Tibial artery (tissue), 4 donors: ENCODE measurements around the gene WWC1.

Experiments used
- DNase-seq, 2 donors: peaks; one replicate each; pipeline ENCODE4 v3.0.0-alpha.2; 2019
- H3K27ac ChIP-seq, 2 donors: fragments of 200-600 bp; sonication (generic) in 1 of 2; 1 replicate in 1 of 2; 2 replicates in 1 of 2; pipeline ENCODE4 v1.5.1; 2018 to 2019; ENCODE audit warnings: mild to moderate bottlenecking in 1 of 2
- H3K27me3 ChIP-seq, 2 donors: fragments of 200-600 bp; sonication (generic) in 1 of 2; one replicate each; pipeline versions ENCODE4 v1.5.1 to v1.6.0; 2016 to 2019
- H3K36me3 ChIP-seq, 3 donors: fragments of 200-600 bp; sonication (generic) in 2 of 3; one replicate each; pipeline ENCODE4 v1.5.1; 2016 to 2019; ENCODE audit warnings: mild to moderate bottlenecking in 2 of 3
- H3K4me1 ChIP-seq, 4 donors: fragments of 200-600 bp; sonication (generic) in 2 of 4; 1 replicate in 3 of 4; 2 replicates in 1 of 4; pipeline ENCODE4 v1.5.1; 2016 to 2019
- H3K4me3 ChIP-seq, 2 donors: fragments of 200-600 bp; sonication (generic) in 1 of 2; 1 replicate in 1 of 2; 2 replicates in 1 of 2; pipeline ENCODE4 v1.5.1; 2018 to 2019; ENCODE audit warnings: mild to moderate bottlenecking in 2 of 2
- H3K9me3 ChIP-seq, 3 donors: fragments of 200-600 bp; sonication (generic) in 1 of 3; one replicate each; pipeline ENCODE4 v1.5.1; 2016 to 2019
- CTCF ChIP-seq, 2 experiments: fragments of 200-600 bp in 1 of 2; fragments of 450-650 bp in 1 of 2; IDR thresholded peaks; one replicate each; pipeline ENCODE4 v1.5.1; 2017 to 2019; ENCODE audit warnings: antibody characterized with exemption in 2 of 2, mild to moderate bottlenecking in 1 of 2, moderate library complexity in 1 of 2
- intact Hi-C: fragments of 100-400 bp; cut with DNase I; formaldehyde crosslinking; loops from one replicate; pipeline ENCODE4 v1.15.0; 2023; ENCODE audit warnings: low total_unique reads

Gene WWC1

DNA sequence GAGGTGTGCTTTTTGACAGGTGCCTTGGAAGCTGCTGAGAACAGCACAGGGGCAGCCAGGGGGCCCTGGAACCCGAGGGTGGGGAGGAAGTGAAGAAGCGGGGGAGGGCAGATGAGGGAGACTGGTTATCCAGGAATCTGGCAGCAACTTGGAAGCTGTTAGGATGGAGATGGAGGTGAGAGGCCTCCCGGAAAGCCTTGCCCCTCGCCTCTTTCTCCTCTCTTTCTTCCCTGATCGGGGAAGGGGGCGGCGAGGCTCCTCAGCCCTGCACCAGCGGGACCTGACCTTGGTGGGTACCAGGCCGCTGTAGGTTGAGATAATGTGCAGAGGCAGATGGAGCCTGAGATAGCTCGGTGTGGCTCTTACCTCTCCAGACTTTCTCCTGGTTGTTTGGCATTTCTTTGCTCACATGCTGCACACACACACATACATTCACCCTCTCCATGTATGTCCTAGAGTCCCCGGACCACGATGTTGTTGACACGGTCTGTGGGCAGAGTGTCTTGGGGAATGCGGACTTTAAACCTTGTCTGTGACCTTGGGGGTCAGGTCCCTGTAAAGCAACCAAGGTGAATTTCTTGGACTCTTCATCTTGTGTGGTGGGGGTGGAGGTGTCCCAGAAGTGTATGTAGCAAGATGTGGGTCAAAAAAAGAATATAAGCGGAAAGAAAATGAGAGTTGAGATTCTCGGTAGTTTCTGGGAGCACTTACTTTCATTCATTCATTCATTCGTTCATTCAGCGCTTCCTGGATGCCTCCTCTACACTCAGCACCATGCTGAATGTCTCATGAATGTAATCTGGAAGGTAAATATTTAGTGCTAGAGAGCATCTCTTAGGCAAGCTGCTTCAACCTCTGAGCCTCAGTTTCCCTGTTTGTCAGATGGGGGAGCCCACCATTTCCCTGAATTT lies 1.6 kb downstream of the WWC1 start:
- no peak for TF ChIP-seq CTCF (IDR thresholded peaks at IDR 0.05)
- Histone ChIP-seq H3K9me3 (no peaks in the 10 kb centered on the region), H3K4me3 (no peak overlapping the region), H3K27ac (no peak overlapping the region), H3K4me1 (peaks cover 0 to 19% (median 12%) of the 10 kb centered on the region in 4 donors), H3K27me3 (peaks cover 0 to 44% of the 10 kb centered on the region in 2 donors), H3K36me3 (no peaks in the 10 kb centered on the region)
- DNase-seq: no peak
- intact Hi-C loops: no loop called here

DNA sequence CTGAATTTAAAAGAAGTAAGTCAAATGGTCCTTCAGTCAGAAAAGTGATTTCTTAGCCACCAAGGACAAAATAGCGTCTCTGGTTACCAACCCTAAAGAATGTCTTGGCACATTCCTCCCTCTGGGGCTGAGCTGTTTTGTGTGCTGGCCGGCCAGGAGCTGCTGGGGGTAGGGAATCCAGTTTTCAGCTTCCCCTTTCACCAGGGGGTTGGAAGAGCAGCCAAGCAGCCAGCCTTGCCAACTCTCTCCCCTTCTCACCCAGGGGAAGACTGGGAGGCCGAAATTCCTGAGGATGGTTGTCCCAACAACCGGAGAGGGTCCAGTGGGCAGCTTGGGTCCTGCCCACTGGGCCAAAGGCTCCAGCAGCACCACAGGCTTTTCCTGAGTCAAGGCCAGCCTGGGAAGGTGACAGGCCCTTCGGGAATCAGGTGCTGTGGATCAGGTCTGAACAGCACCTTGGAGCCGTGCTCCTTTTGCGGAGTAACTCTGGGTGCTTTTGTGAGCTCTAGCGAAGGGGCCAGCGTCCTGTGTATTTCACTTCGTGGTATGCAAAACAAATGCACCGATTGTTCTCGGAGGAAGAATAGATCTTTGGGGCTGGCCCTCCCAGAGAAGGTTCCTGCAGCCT lies 4.2 kb downstream of the WWC1 start:
- no peaks in the 10 kb centered on the region for H3K9me3 ChIP-seq
- H3K4me3 ChIP-seq: no peak overlapping the region
- peaks cover 0 to 19% (median 12%) of the 10 kb centered on the region in 4 donors for H3K4me1 ChIP-seq
- TF ChIP-seq CTCF (IDR thresholded peaks at IDR 0.05): no peak
- no peak for DNase-seq
- H3K36me3 ChIP-seq: no peaks in the 10 kb centered on the region
- no peak overlapping the region for H3K27ac ChIP-seq
- intact Hi-C loops: no loop called here
- H3K27me3 ChIP-seq: peaks cover 0 to 49% of the 10 kb centered on the region in 2 donors

DNA sequence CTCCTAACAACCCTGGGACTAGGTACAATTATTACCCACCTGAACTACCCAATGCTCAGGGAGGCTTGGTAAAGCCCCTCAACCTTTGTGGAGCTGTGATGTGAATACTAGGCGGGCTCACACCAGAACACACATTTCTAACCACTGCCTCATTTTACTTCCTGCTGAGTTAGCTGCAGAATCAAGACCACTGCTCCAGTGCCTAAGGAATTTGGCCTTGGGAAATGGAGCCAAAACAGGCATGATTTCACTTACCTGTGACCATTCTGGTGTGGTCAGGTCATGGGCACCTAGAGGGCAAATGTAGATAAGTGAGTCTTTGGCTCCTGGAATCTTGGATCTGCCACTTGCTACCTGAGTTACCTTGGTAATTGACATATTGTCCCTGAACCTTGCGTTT lies 5.2 kb downstream of the WWC1 start:
- no peak for DNase-seq
- Histone ChIP-seq H3K4me3 (no peak overlapping the region), H3K27ac (no peak overlapping the region), H3K9me3 (no peaks in the 10 kb centered on the region), H3K4me1 (peaks cover 0 to 12% (median 8%) of the 10 kb centered on the region in 4 donors), H3K36me3 (no peaks in the 10 kb centered on the region), H3K27me3 (peaks cover 0 to 42% of the 10 kb centered on the region in 2 donors)
- intact Hi-C loops: no loop called here
- TF ChIP-seq CTCF (IDR thresholded peaks at IDR 0.05): no peak

GRCh38 chr5:168298949-168299348 lies 7.5 kb downstream of the WWC1 start:
- peaks cover 0 to 4% (median 0%) of the 10 kb centered on the region in 4 donors for H3K4me1 ChIP-seq
- H3K4me3 ChIP-seq: no peak overlapping the region
- H3K9me3 ChIP-seq: no peaks in the 10 kb centered on the region
- DNase-seq: no peak
- TF ChIP-seq CTCF (IDR thresholded peaks at IDR 0.05): no peak
- no peaks in the 10 kb centered on the region for H3K36me3 ChIP-seq
- H3K27me3 ChIP-seq: peaks cover 0 to 24% of the 10 kb centered on the region in 2 donors
- intact Hi-C loops: no loop called here
- no peak overlapping the region for H3K27ac ChIP-seq

- H3K9me3 ChIP-seq: no peaks in the 10 kb centered on the region
- H3K36me3 ChIP-seq: no peaks in the 10 kb centered on the region
- peaks cover 0 to 21% of the 10 kb centered on the region in 2 donors for H3K27me3 ChIP-seq
- no peak for DNase-seq
- intact Hi-C loops: no loop called here
- H3K27ac ChIP-seq: no peak overlapping the region
- H3K4me3 ChIP-seq: no peak overlapping the region
- peaks cover 0 to 4% (median 0%) of the 10 kb centered on the region in 4 donors for H3K4me1 ChIP-seq
- no peak for TF ChIP-seq CTCF (IDR thresholded peaks at IDR 0.05)
Observed at GRCh38 chr5:168299372-168299771, 7.9 kb downstream of the WWC1 start.
